ENCODE results near the gene MSH3.

GRCh38 chr5:80763873-80764647 lies 109.6 kb downstream of the MSH3 start:
- no peak for TF ChIP-seq CTCF (conservative IDR thresholded peaks at IDR 0.05)
- no peak for TF ChIP-seq ZFX (IDR thresholded peaks at IDR 0.05)
